CD4-positive, alpha-beta T cell treated with Interleukin-12 subunit alpha and Interleukin-12 subunit beta, for 1 hour (primary cell): ENCODE results near the gene PHOSPHO1.

ENCODE experiments used
- DNase-seq: peaks from one replicate; pipeline ENCODE4 v3.0.0-alpha.2; 2020

Gene PHOSPHO1

GRCh38 chr17:49217651-49218413 lies 12.8 kb downstream of the PHOSPHO1 start:
- peak; percentile 84 for DNase-seq

GRCh38 chr17:49216953-49217650 lies 13.5 kb downstream of the PHOSPHO1 start:
- peak; percentile 25 for DNase-seq

- DNase-seq: no peak
Observed at GRCh38 chr17:49216482-49216881, 14.1 kb downstream of the PHOSPHO1 start.

- no peak for DNase-seq
Observed at GRCh38 chr17:49214676-49215360, 15.8 kb downstream of the PHOSPHO1 start.

GRCh38 chr17:49213847-49214246 lies 16.7 kb downstream of the PHOSPHO1 start:
- no peak for DNase-seq

GRCh38 chr17:49213399-49213798 lies 17.2 kb downstream of the PHOSPHO1 start:
- DNase-seq: no peak

- peak; percentile 70 for DNase-seq
Observed at GRCh38 chr17:49210158-49211029, 20.2 kb downstream of the PHOSPHO1 start, which contains the start of the genes ABI3 and GNGT2. TSS of gene ABI3 (plus strand) at chr17:49210707. CDS start at chr17:49210725, 18 bp downstream. TSS of gene GNGT2 (minus strand) at chr17:49210574. CDS start at chr17:49207422, 3,152 bp downstream.

GRCh38 chr17:49209061-49209571 lies 21.5 kb downstream of the PHOSPHO1 start:
- peak; percentile 30 for DNase-seq

GRCh38 chr17:49204516-49204915 lies 26.1 kb downstream of the PHOSPHO1 start:
- DNase-seq: no peak

GRCh38 chr17:49203796-49204195 lies 26.8 kb downstream of the PHOSPHO1 start:
- no peak for DNase-seq

- DNase-seq: no peak
Observed at GRCh38 chr17:49201481-49201927, 29.1 kb downstream of the PHOSPHO1 start.

GRCh38 chr17:49200423-49201083 lies 30.0 kb downstream of the PHOSPHO1 start:
- no peak for DNase-seq

GRCh38 chr17:49198211-49198610 lies 32.4 kb downstream of the PHOSPHO1 start:
- no peak for DNase-seq

- no peak for DNase-seq
Observed at GRCh38 chr17:49197346-49197998, 33.1 kb downstream of the PHOSPHO1 start.

GRCh38 chr17:49196520-49196919 lies 34.1 kb downstream of the PHOSPHO1 start:
- no peak for DNase-seq

GRCh38 chr17:49195751-49196150 lies 34.8 kb downstream of the PHOSPHO1 start:
- DNase-seq: no peak

- no peak for DNase-seq
Observed at GRCh38 chr17:49194297-49194607, 36.3 kb downstream of the PHOSPHO1 start.

- peak; percentile 26 for DNase-seq
Observed at GRCh38 chr17:49193513-49194296, 36.9 kb downstream of the PHOSPHO1 start.

- DNase-seq: peak; percentile 90
Observed at GRCh38 chr17:49191917-49192741, 38.5 kb downstream of the PHOSPHO1 start.
